Measurements from ENCODE around the gene TMX3. TPM values are rescaled to one million over a fixed set of nuclear protein-coding genes. Genes with fewer than 3 reads are reported as not detected.

The TMX3 gene
- total RNA-seq, 1 experiment from 2014 or later, result 37.4 TPM

GRCh38 chr18:68713796-68714195 is 1.1 kb downstream of the TMX3 start:
- Histone ChIP-seq H3K36me3 (ENCODE audit: control insufficient read depth, insufficient read depth, low read length) (peaks cover 14% of the 10 kb centered on the region), H3K4me3 (ENCODE audit: low read depth in 2 of 2, low read length in 2 of 2) (peak overlapping the region; percentile 87), H3K27ac (ENCODE audit: low read length) (peak overlapping the region; percentile 83), H3K9me3 (ENCODE audit: control insufficient read depth, insufficient read depth, low read depth, low read length) (no peaks in the 10 kb centered on the region), H3K4me1 (ENCODE audit: control insufficient read depth, insufficient read depth, low read length) (peaks cover 9% of the 10 kb centered on the region; the same call in 1 of the 2 replicates), H3K27me3 (ENCODE audit: control insufficient read depth, insufficient read depth, low read length) (no peaks in the 10 kb centered on the region)
- ChIA-PET CTCF (no interaction called here), POLR2A (no interaction called here)
- no peak for TF ChIP-seq POLR2AphosphoS5 (IDR thresholded peaks at IDR 0.05; ENCODE audit: low read depth, low read length)
- TF ChIP-seq CTCF (IDR thresholded peaks at IDR 0.05), result no peak
- no peak for TF ChIP-seq SIN3A (IDR thresholded peaks at IDR 0.05; ENCODE audit: borderline replicate concordance, insufficient read depth, low read depth, low read length)
- no peak for TF ChIP-seq TCF7L2 (IDR thresholded peaks at IDR 0.05; ENCODE audit: low read depth, low read length)
- no TSS peak for BruUV-seq (replicated peaks)
- ATAC-seq (no peak), DNase-seq (ENCODE audit: low read depth, low spot score) (no peak)
- intact Hi-C loops (cut with micrococcal nuclease; ENCODE audit: unreplicated experiment), result no loop called here
- in situ Hi-C loops (cut with HindIII; ENCODE audit: low pct_unique_long_range_greater_than_20kb, low sequenced_read_pairs), result no loop called here

- intact Hi-C loops (cut with micrococcal nuclease; ENCODE audit: unreplicated experiment), result no loop called here
- Histone ChIP-seq H3K27ac (ENCODE audit: low read length) (no peak overlapping the region), H3K9me3 (ENCODE audit: control insufficient read depth, insufficient read depth, low read depth, low read length) (no peaks in the 10 kb centered on the region), H3K4me3 (ENCODE audit: low read depth in 2 of 2, low read length in 2 of 2) (no peak overlapping the region), H3K27me3 (ENCODE audit: control insufficient read depth, insufficient read depth, low read length) (no peaks in the 10 kb centered on the region), H3K4me1 (ENCODE audit: control insufficient read depth, insufficient read depth, low read length) (peaks cover 9% of the 10 kb centered on the region; the same call in 1 of the 2 replicates), H3K36me3 (ENCODE audit: control insufficient read depth, insufficient read depth, low read length) (peaks cover 16% of the 10 kb centered on the region)
- DNase-seq (ENCODE audit: low read depth, low spot score), result no peak
- ATAC-seq, result no peak
- TF ChIP-seq TCF7L2 (IDR thresholded peaks at IDR 0.05; ENCODE audit: low read depth, low read length) (no peak), CTCF (IDR thresholded peaks at IDR 0.05) (no peak), REST (IDR thresholded peaks at IDR 0.05; ENCODE audit: insufficient read depth in 1 of 2, low read depth in 2 of 2, low read length in 1 of 2) (no peak), SIN3A (IDR thresholded peaks at IDR 0.05; ENCODE audit: borderline replicate concordance, insufficient read depth, low read depth, low read length) (no peak), POLR2AphosphoS5 (IDR thresholded peaks at IDR 0.05; ENCODE audit: low read depth, low read length) (no peak)
- CTCF ChIA-PET, result no interaction called here
- in situ Hi-C loops (cut with HindIII; ENCODE audit: low pct_unique_long_range_greater_than_20kb, low sequenced_read_pairs), result no loop called here
- no TSS peak for BruUV-seq (replicated peaks)
- POLR2A ChIA-PET, result no interaction called here
These were observed 1.8 kb downstream of the TMX3 start for GRCh38 chr18:68713131-68713530.

All from Panc1 (cell line).